GM12892 (cell line): ENCODE measurements around the gene RAET1G.
"Not testable (repeated sequence)": the region's sequence is repeated elsewhere in the genome, so short reads cannot be mapped to it uniquely, and the experiment has no call there.

Source experiments
- DNase-seq: peaks from one replicate; pipeline ENCODE4 v3.0.0; 2011; ENCODE audit not compliant: insufficient read length
- FAIRE-seq: peaks from 2 replicates; lab custom pipeline; 2011; peaks lifted over from hg19 to GRCh38; lab: Jason Lieb, UNC
- POLR2A ChIP-seq: IDR thresholded peaks from 2 replicates; pipeline ENCODE4 v1.6.1; 2011; ENCODE audit warnings: low read depth, low read length, control low read depth
- POLR2AphosphoS5 ChIP-seq: IDR thresholded peaks from 2 replicates; pipeline ENCODE4 v1.6.1; 2011; ENCODE audit warnings: low read depth, low read length, control low read depth
- TAF1 ChIP-seq: IDR thresholded peaks from 2 replicates; pipeline ENCODE4 v1.6.1; 2011; ENCODE audit warnings: low read depth, mild to moderate bottlenecking, control low read depth, low read length, borderline replicate concordance

RAET1G gene

DNA sequence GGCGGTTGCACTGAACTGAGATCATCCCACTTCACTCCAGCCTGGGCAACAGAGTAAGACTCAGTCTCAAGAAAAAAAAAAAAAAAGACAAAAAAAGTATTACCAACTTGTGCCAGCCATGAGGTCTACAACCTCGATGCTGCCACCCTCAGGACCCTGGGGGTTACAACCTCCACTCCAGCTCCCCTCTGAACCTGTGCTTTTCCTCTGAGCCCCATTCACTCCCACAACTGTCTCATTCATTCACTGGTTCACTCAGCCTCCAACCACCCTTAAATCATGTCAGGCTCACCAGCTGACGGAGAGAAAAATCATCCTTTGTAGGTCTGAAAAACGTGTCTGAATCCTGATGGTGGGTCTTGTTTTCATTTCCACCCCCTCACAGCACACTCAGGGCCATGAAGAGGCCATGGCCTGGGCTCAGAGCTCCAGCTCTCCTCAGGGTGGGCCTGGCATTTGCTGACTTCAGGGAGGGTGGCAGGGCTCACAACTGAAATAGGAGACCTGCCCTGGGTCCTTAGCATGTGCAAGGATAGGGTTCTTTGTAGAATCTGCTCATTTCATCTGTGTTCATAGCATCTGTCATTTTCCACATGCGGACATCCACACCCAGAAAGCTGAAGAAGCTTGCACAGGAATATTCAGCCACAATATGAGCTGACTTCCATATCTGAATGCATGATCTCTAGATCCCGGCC, 39.0 kb upstream of the RAET1G start:
- DNase-seq (no peak), FAIRE-seq (no peak)

GRCh38 chr6:149960488-149960887, 37.6 kb upstream of the RAET1G start:
- DNase-seq (no peak), FAIRE-seq (no peak)
- no peak for TF ChIP-seq POLR2A
- TF ChIP-seq POLR2AphosphoS5: no peak
- TF ChIP-seq TAF1: no peak

More for the DNA sequence above, 39.0 kb upstream of the RAET1G start:
- TF ChIP-seq POLR2AphosphoS5 (no peak), POLR2A (no peak), TAF1 (no peak)

DNA sequence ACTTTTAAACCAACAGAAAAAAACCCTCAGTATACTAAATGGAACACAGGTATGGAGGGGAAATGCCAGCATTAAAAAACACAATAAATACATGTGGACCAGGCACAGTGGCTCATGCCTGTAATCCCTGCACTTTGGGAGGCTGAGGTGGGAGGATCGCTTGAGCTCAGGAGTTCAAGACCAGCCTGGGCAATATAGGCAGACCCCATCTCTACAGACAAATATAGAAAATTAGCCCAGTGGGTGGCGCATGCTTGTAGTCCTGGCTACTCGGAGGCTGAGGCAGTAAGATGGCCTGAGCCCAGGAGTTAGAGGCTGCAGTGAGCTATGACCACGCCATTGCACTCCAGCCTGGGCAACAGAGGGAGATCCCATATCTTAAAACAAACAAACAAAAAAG, 36.9 kb upstream of the RAET1G start:
- not testable (repeated sequence) for FAIRE-seq

GRCh38 chr6:149958124-149958523, 35.2 kb upstream of the RAET1G start:
- not testable (repeated sequence) for FAIRE-seq, DNase-seq

More for the DNA sequence above, 36.9 kb upstream of the RAET1G start:
- not testable (repeated sequence) for DNase-seq

GRCh38 chr6:149955654-149956317, 32.9 kb upstream of the RAET1G start:
- not testable (repeated sequence) for FAIRE-seq

GRCh38 chr6:149954984-149955653, 32.2 kb upstream of the RAET1G start:
- not testable (repeated sequence) for DNase-seq, FAIRE-seq

More at GRCh38 chr6:149955654-149956317, 32.9 kb upstream of the RAET1G start:
- not testable (repeated sequence) for DNase-seq

GRCh38 chr6:149954328-149954983, 31.5 kb upstream of the RAET1G start:
- FAIRE-seq, DNase-seq: not testable (repeated sequence)

GRCh38 chr6:149953934-149954327, 31.0 kb upstream of the RAET1G start:
- FAIRE-seq, DNase-seq: not testable (repeated sequence)

- not testable (repeated sequence) for DNase-seq, FAIRE-seq
These were observed 30.5 kb upstream of the RAET1G start for GRCh38 chr6:149953390-149953789.

DNA sequence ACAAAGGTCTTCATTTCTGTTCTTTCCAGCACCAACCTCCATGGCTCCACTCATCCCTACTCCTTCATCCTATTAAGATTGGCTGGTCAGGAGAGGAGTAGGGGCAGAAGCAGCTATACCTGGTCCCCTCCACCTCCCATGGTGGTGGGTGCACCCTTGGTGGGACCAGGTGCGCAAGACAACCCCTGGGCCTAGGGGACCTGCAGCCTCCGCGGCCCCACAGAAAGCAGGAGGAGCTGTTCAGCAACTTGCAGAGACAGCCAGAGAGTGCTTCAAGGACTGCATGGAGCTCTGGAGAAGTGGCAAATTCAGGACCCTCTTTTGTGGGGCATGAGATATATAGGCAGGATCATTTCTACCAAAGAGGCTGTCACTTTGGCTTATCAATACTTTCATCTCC, 28.7 kb upstream of the RAET1G start:
- FAIRE-seq (no peak), DNase-seq (no peak)
- TF ChIP-seq POLR2A (no peak), TAF1 (no peak), POLR2AphosphoS5 (no peak)

- FAIRE-seq (no peak), DNase-seq (no peak)
- no peak for TF ChIP-seq POLR2A
- no peak for TF ChIP-seq TAF1
- no peak for TF ChIP-seq POLR2AphosphoS5
These were observed 28.2 kb upstream of the RAET1G start for GRCh38 chr6:149951096-149951495.

DNA sequence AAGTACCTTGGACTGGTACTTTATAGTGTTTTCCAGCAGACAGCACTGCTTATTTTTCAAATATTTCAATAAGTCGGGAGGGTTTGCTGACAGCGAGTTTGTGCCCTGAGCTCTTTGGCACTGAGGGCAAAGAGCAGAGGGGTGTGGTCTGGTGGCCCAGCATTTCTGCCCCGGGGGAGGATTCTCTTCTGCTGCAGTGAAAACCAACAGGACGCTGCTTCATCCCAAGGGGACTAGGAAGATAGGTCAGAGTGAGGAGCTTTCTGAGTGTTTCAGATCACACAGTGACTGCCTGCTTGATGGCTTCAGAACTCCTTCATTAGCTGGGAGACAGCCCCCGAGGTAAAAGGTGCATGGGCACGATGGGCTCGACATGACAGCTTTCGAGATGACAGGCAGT, 27.5 kb upstream of the RAET1G start:
- DNase-seq: no peak
- TF ChIP-seq POLR2AphosphoS5: no peak
- no peak for TF ChIP-seq TAF1
- no peak for TF ChIP-seq POLR2A
- no peak for FAIRE-seq

DNA sequence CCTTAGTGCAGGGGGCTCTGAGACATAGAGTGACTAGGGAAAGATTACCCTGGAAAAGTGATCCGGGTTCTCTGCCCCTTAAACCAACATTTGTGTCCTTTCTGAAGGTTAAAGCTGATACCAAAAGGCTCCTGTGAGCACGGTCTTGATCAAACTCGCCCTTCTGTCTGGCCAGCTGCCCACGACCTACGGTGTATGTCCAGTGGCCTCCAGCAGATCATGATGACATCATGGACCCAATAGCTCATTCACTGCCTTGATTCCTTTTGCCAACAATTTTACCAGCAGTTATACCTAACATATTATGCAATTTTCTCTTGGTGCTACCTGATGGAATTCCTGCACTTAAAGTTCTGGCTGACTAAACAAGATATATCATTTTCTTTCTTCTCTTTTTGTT, 25.7 kb upstream of the RAET1G start:
- no peak for TF ChIP-seq TAF1
- TF ChIP-seq POLR2AphosphoS5: no peak
- no peak for TF ChIP-seq POLR2A
- FAIRE-seq: no peak
- DNase-seq: no peak
